Epithelial cell of esophagus (primary cell): ENCODE data around the gene TMEM121B.
A peak's percentile ranks its signal among the peaks of the same experiment; 100 is the strongest.

Experiments
- DNase-seq: peaks from one replicate; pipeline ENCODE4 v3.0.0; 2010; ENCODE audit warnings: low read depth
- H3K4me3 ChIP-seq: 2 replicates; pipeline ENCODE4 v1.5.1; 2011; ENCODE audit warnings: mild to moderate bottlenecking, low read length, control low read depth
- CTCF ChIP-seq: IDR thresholded peaks from 2 replicates; pipeline ENCODE4 v1.5.1; 2011; ENCODE audit warnings: low read depth, mild to moderate bottlenecking, low read length, control low read depth, inconsistent platforms; ENCODE audit not compliant: insufficient read depth; ENCODE audit errors: missing control alignments

Gene TMEM121B

GRCh38 chr22:17101475-17102296 lies 19.5 kb downstream of the TMEM121B start:
- no peak for DNase-seq
- no peak for TF ChIP-seq CTCF

GRCh38 chr22:17100621-17101020 lies 20.5 kb downstream of the TMEM121B start:
- no peak for TF ChIP-seq CTCF
- DNase-seq: no peak
- no peak overlapping the region for H3K4me3 ChIP-seq

More at GRCh38 chr22:17101475-17102296, 19.5 kb downstream of the TMEM121B start:
- H3K4me3 ChIP-seq: no peak overlapping the region

GRCh38 chr22:17098379-17098819 lies 22.8 kb downstream of the TMEM121B start:
- H3K4me3 ChIP-seq: no peak overlapping the region
- no peak for DNase-seq

GRCh38 chr22:17097701-17098100 lies 23.5 kb downstream of the TMEM121B start:
- TF ChIP-seq CTCF: no peak
- DNase-seq: no peak
- H3K4me3 ChIP-seq: no peak overlapping the region

More at GRCh38 chr22:17098379-17098819, 22.8 kb downstream of the TMEM121B start:
- no peak for TF ChIP-seq CTCF

- DNase-seq: no peak
- H3K4me3 ChIP-seq: no peak overlapping the region
- TF ChIP-seq CTCF: no peak
Measured at GRCh38 chr22:17097062-17097461, 24.1 kb downstream of the TMEM121B start.

GRCh38 chr22:17096071-17096470 lies 25.1 kb downstream of the TMEM121B start:
- TF ChIP-seq CTCF: no peak
- DNase-seq: no peak
- no peak overlapping the region for H3K4me3 ChIP-seq

- peak; percentile 14 for DNase-seq
- TF ChIP-seq CTCF: peak; percentile 14
- H3K4me3 ChIP-seq: no peak overlapping the region
Measured at GRCh38 chr22:17095538-17095937, 25.6 kb downstream of the TMEM121B start.
